GM20000 (cell line): ENCODE results near the gene ZNF652.
A peak's percentile ranks its signal among the peaks of the same experiment; 100 is the strongest.

ENCODE experiments used
- DNase-seq: peaks from one replicate; pipeline ENCODE4 v3.0.0; 2012; ENCODE audit warnings: low spot score
- CTCF ChIP-seq: IDR thresholded peaks from 2 replicates; pipeline ENCODE4 v1.5.1; 2012; ENCODE audit warnings: mild to moderate bottlenecking, control low read depth; ENCODE audit errors: extremely low read depth, missing control alignments

Gene ZNF652

GRCh38 chr17:49361902-49362722 is at the start of gene ZNF652:
Gene ZNF652, minus strand, starts transcription at chr17:49362250. Its CDS starts 44,525 bp downstream, at chr17:49317725.
- DNase-seq, result peak; percentile 98
- TF ChIP-seq CTCF, result no peak

- TF ChIP-seq CTCF, result no peak
- no peak for DNase-seq
Measured at GRCh38 chr17:49409066-49409465, 47.0 kb upstream of the ZNF652 start.

- TF ChIP-seq CTCF, result peak; percentile 87
- peak; percentile 83 for DNase-seq
Measured at GRCh38 chr17:49407981-49408501, 46.0 kb upstream of the ZNF652 start.

- TF ChIP-seq CTCF, result no peak
- DNase-seq, result no peak
Measured at GRCh38 chr17:49407086-49407485, 45.0 kb upstream of the ZNF652 start.

GRCh38 chr17:49406421-49407061 is 44.5 kb upstream of the ZNF652 start:
- no peak for TF ChIP-seq CTCF
- DNase-seq, result no peak

GRCh38 chr17:49404906-49405305 is 42.9 kb upstream of the ZNF652 start:
- TF ChIP-seq CTCF, result no peak
- DNase-seq, result no peak

GRCh38 chr17:49404361-49404760 is 42.3 kb upstream of the ZNF652 start:
- DNase-seq, result no peak
- no peak for TF ChIP-seq CTCF
